PFSK-1 (cell line): ENCODE data around the gene HGFAC.

ENCODE experiments used
- SIN3A ChIP-seq: IDR thresholded peaks from 2 replicates; pipeline ENCODE4 v1.6.1; 2012; ENCODE audit warnings: mild to moderate bottlenecking, low read length, moderate library complexity, borderline replicate concordance; ENCODE audit not compliant: insufficient read depth
- TAF1 ChIP-seq: IDR thresholded peaks from 2 replicates; pipeline ENCODE4 v1.6.1; 2012; ENCODE audit warnings: low read length, control low read depth, borderline replicate concordance; ENCODE audit not compliant: insufficient read depth
- TF ChIP-seq, protein P1 (sequence below), 2 experiments: IDR thresholded peaks; 2 replicates each; pipeline versions ENCODE4 v1.6.1 to v1.8.0; 2011 to 2012; ENCODE audit warnings: low read depth in 2 of 2, low read length in 2 of 2, control low read depth in 1 of 2, inconsistent platforms in 1 of 2, mild to moderate bottlenecking in 1 of 2, moderate library complexity in 1 of 2; ENCODE audit not compliant: insufficient read depth in 1 of 2

GRCh38 chr4:3469386-3470243, 27.8 kb downstream of the HGFAC start:
- TF ChIP-seq, protein P1, sequence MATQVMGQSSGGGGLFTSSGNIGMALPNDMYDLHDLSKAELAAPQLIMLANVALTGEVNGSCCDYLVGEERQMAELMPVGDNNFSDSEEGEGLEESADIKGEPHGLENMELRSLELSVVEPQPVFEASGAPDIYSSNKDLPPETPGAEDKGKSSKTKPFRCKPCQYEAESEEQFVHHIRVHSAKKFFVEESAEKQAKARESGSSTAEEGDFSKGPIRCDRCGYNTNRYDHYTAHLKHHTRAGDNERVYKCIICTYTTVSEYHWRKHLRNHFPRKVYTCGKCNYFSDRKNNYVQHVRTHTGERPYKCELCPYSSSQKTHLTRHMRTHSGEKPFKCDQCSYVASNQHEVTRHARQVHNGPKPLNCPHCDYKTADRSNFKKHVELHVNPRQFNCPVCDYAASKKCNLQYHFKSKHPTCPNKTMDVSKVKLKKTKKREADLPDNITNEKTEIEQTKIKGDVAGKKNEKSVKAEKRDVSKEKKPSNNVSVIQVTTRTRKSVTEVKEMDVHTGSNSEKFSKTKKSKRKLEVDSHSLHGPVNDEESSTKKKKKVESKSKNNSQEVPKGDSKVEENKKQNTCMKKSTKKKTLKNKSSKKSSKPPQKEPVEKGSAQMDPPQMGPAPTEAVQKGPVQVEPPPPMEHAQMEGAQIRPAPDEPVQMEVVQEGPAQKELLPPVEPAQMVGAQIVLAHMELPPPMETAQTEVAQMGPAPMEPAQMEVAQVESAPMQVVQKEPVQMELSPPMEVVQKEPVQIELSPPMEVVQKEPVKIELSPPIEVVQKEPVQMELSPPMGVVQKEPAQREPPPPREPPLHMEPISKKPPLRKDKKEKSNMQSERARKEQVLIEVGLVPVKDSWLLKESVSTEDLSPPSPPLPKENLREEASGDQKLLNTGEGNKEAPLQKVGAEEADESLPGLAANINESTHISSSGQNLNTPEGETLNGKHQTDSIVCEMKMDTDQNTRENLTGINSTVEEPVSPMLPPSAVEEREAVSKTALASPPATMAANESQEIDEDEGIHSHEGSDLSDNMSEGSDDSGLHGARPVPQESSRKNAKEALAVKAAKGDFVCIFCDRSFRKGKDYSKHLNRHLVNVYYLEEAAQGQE (IDR thresholded peaks at IDR 0.05; ENCODE audit: insufficient read depth in 1 of 2, low read depth in 2 of 2, low read length in 2 of 2), result no peak
- TF ChIP-seq TAF1, result no peak
- no peak for TF ChIP-seq SIN3A
